Body of pancreas (tissue), 4 donors: ENCODE results near the gene SLC51B.

Experiments used
- POLR2A ChIP-seq, 3 donors: fragments of 450-650 bp; IDR thresholded peaks; one replicate each; pipeline ENCODE4 v1.6.1; 2016; ENCODE audit warnings: antibody characterized with exemption in 3 of 3, mild to moderate bottlenecking in 2 of 3
- TF ChIP-seq, protein P1 (sequence below), 7 experiments: fragments of 450-650 bp in 4 of 7; fragments of 200-600 bp in 3 of 7; sonication (generic) in 3 of 7; IDR thresholded peaks; one replicate each; pipeline ENCODE4 v1.5.1; 2016 to 2019; ENCODE audit warnings: antibody characterized with exemption in 7 of 7

DNA sequence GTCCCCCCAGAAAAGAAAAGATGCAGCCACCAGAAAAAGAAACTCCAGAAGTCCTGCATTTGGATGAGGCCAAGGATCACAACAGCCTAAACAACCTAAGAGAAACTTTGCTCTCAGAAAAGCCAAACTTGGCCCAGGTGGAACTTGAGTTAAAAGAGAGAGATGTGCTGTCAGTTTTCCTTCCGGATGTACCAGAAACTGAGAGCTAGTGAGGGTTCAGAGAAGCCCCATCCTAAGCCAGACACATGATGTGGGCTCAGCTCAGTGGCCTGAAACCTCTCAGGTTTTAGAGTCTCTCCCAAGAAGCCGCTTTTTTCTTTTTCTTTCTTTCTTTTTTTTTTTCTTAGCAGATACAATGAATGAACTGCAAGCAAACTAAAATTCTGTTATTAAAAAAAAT, 7.8 kb downstream of the SLC51B start:
- TF ChIP-seq, protein P1, sequence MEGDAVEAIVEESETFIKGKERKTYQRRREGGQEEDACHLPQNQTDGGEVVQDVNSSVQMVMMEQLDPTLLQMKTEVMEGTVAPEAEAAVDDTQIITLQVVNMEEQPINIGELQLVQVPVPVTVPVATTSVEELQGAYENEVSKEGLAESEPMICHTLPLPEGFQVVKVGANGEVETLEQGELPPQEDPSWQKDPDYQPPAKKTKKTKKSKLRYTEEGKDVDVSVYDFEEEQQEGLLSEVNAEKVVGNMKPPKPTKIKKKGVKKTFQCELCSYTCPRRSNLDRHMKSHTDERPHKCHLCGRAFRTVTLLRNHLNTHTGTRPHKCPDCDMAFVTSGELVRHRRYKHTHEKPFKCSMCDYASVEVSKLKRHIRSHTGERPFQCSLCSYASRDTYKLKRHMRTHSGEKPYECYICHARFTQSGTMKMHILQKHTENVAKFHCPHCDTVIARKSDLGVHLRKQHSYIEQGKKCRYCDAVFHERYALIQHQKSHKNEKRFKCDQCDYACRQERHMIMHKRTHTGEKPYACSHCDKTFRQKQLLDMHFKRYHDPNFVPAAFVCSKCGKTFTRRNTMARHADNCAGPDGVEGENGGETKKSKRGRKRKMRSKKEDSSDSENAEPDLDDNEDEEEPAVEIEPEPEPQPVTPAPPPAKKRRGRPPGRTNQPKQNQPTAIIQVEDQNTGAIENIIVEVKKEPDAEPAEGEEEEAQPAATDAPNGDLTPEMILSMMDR (IDR thresholded peaks at IDR 0.05): no peak
- TF ChIP-seq POLR2A (IDR thresholded peaks at IDR 0.05): no peak
